Measurements from ENCODE around the gene TMEM178A. TPM values are rescaled to one million over a fixed set of nuclear protein-coding genes. Genes with fewer than 3 reads are reported as not detected.
"Not testable (repeated sequence)": the region's sequence is repeated elsewhere in the genome, so short reads cannot be mapped to it uniquely, and the experiment has no call there.

Gene TMEM178A
- total and polyA plus RNA-seq, 4 donors = 1.4 to 4.8 (median 3.2) TPM

DNA sequence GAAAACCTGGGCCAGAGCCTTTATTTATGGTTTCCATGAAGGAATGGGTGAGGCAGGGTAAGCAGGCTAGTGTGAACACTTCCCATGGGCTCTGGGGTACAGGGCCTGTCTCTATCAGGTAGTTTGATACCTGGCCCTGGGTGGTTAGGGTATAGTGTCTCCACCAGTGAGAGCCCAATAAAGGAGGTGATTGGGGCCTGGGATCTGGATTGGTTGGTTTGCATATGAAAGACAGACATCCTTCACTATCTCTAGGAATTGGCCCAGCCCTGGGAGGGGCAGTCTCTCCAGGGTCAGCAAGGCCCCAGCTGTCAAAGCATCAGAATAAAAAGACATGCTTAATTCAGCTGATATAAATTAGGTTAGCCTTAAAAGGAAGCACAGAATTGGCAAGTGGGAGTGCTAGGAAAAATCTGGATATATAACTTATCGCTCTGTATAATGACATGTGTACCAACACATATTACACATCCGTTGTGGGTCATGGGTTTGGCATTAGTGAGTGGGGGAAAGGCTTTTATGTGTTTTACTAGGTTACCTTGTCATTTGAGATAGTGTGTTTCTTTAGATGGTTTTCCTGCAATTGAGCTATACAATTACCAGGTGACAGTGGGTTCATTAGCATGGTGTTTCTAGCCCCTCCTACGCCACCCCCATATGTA, 18.5 kb upstream of the TMEM178A start:
- H3K36me3 ChIP-seq (ENCODE audit: control insufficient read depth in 4 of 4, insufficient read depth in 4 of 4, low read length in 4 of 4) = no peaks in the 10 kb centered on the region
- no peak overlapping the region for H3K4me3 ChIP-seq
- H3K9me3 ChIP-seq (ENCODE audit: control insufficient read depth in 4 of 4, insufficient read depth in 3 of 4, low read length in 3 of 4) = no peaks in the 10 kb centered on the region
- WGBS, 2 donors = 96 to 97% methylated on average over 3 of the region's 3 CpGs
- ATAC-seq (ENCODE audit: insufficient read depth, low FRiP score) (no peak), DNase-seq (no peak)
- H3K4me1 ChIP-seq (ENCODE audit: control insufficient read depth in 5 of 5, insufficient read depth in 5 of 5, low read length in 5 of 5) = peaks cover 0 to 3% (median 0%) of the 10 kb centered on the region in 5 donors
- no peak overlapping the region for H3K27ac ChIP-seq (ENCODE audit: low read depth in 1 of 2, low read length in 1 of 2)
- H3K27me3 ChIP-seq (ENCODE audit: control insufficient read depth in 3 of 3, insufficient read depth in 3 of 3, low read length in 2 of 3) = no peaks in the 10 kb centered on the region
- no peak overlapping the region for H3K9ac ChIP-seq (ENCODE audit: insufficient read depth in 1 of 2, low read length in 2 of 2)
- TF ChIP-seq CTCF (IDR thresholded peaks at IDR 0.05; ENCODE audit: control extremely low read depth, extremely low read depth) = no peak

GRCh38 chr2:39648580-39648979, 17.1 kb upstream of the TMEM178A start:
- TF ChIP-seq CTCF (IDR thresholded peaks at IDR 0.05; ENCODE audit: control extremely low read depth, extremely low read depth) = no peak
- Histone ChIP-seq H3K27me3 (ENCODE audit: control insufficient read depth in 3 of 3, insufficient read depth in 3 of 3, low read length in 2 of 3) (no peaks in the 10 kb centered on the region), H3K27ac (ENCODE audit: low read depth in 1 of 2, low read length in 1 of 2) (no peak overlapping the region), H3K36me3 (ENCODE audit: control insufficient read depth in 4 of 4, insufficient read depth in 4 of 4, low read length in 4 of 4) (no peaks in the 10 kb centered on the region), H3K9ac (ENCODE audit: insufficient read depth in 1 of 2, low read length in 2 of 2) (no peak overlapping the region), H3K4me3 (no peak overlapping the region), H3K4me1 (ENCODE audit: control insufficient read depth in 5 of 5, insufficient read depth in 5 of 5, low read length in 5 of 5) (peaks cover 0 to 2% (median 0%) of the 10 kb centered on the region in 5 donors), H3K9me3 (ENCODE audit: control insufficient read depth in 4 of 4, insufficient read depth in 3 of 4, low read length in 3 of 4) (no peaks in the 10 kb centered on the region)
- DNase-seq (no peak), ATAC-seq (ENCODE audit: insufficient read depth, low FRiP score) (no peak)

- Histone ChIP-seq H3K9ac (ENCODE audit: insufficient read depth in 1 of 2, low read length in 2 of 2) (no peak overlapping the region), H3K27me3 (ENCODE audit: control insufficient read depth in 3 of 3, insufficient read depth in 3 of 3, low read length in 2 of 3) (no peaks in the 10 kb centered on the region), H3K27ac (ENCODE audit: low read depth in 1 of 2, low read length in 1 of 2) (no peak overlapping the region), H3K9me3 (ENCODE audit: control insufficient read depth in 4 of 4, insufficient read depth in 3 of 4, low read length in 3 of 4) (no peaks in the 10 kb centered on the region), H3K4me1 (ENCODE audit: control insufficient read depth in 5 of 5, insufficient read depth in 5 of 5, low read length in 5 of 5) (peaks cover 0 to 2% (median 0%) of the 10 kb centered on the region in 5 donors), H3K4me3 (no peak overlapping the region), H3K36me3 (ENCODE audit: control insufficient read depth in 4 of 4, insufficient read depth in 4 of 4, low read length in 4 of 4) (no peaks in the 10 kb centered on the region)
- ATAC-seq (ENCODE audit: insufficient read depth, low FRiP score) (no peak), DNase-seq (no peak)
- 90 to 91% methylated on average over 2 of the region's 2 CpGs for WGBS, 2 donors
- TF ChIP-seq CTCF (IDR thresholded peaks at IDR 0.05; ENCODE audit: control extremely low read depth, extremely low read depth) = no peak
Observed at GRCh38 chr2:39649511-39649910, 16.2 kb upstream of the TMEM178A start.

GRCh38 chr2:39650468-39650867, 15.2 kb upstream of the TMEM178A start:
- H3K4me1 ChIP-seq (ENCODE audit: control insufficient read depth in 5 of 5, insufficient read depth in 5 of 5, low read length in 5 of 5) = peaks cover 0 to 2% (median 0%) of the 10 kb centered on the region in 5 donors
- 97% methylated on average over 3 of the region's 3 CpGs for WGBS, 2 donors
- DNase-seq (no peak), ATAC-seq (ENCODE audit: insufficient read depth, low FRiP score) (no peak)
- no peak overlapping the region for H3K27ac ChIP-seq (ENCODE audit: low read depth in 1 of 2, low read length in 1 of 2)
- H3K27me3 ChIP-seq (ENCODE audit: control insufficient read depth in 3 of 3, insufficient read depth in 3 of 3, low read length in 2 of 3) = no peaks in the 10 kb centered on the region
- no peaks in the 10 kb centered on the region for H3K9me3 ChIP-seq (ENCODE audit: control insufficient read depth in 4 of 4, insufficient read depth in 3 of 4, low read length in 3 of 4)
- H3K4me3 ChIP-seq = no peak overlapping the region
- H3K36me3 ChIP-seq (ENCODE audit: control insufficient read depth in 4 of 4, insufficient read depth in 4 of 4, low read length in 4 of 4) = no peaks in the 10 kb centered on the region
- TF ChIP-seq CTCF (IDR thresholded peaks at IDR 0.05; ENCODE audit: control extremely low read depth, extremely low read depth) = no peak
- H3K9ac ChIP-seq (ENCODE audit: insufficient read depth in 1 of 2, low read length in 2 of 2) = no peak overlapping the region

GRCh38 chr2:39656215-39656614, 9.5 kb upstream of the TMEM178A start:
- ATAC-seq (ENCODE audit: insufficient read depth, low FRiP score); H3K27ac ChIP-seq (ENCODE audit: low read depth in 1 of 2, low read length in 1 of 2); H3K4me3 ChIP-seq; DNase-seq; H3K9ac ChIP-seq (ENCODE audit: insufficient read depth in 1 of 2, low read length in 2 of 2); H3K9me3 ChIP-seq (ENCODE audit: control insufficient read depth in 4 of 4, insufficient read depth in 3 of 4, low read length in 3 of 4); H3K4me1 ChIP-seq (ENCODE audit: control insufficient read depth in 5 of 5, insufficient read depth in 5 of 5, low read length in 5 of 5); H3K27me3 ChIP-seq (ENCODE audit: control insufficient read depth in 3 of 3, insufficient read depth in 3 of 3, low read length in 2 of 3); H3K36me3 ChIP-seq (ENCODE audit: control insufficient read depth in 4 of 4, insufficient read depth in 4 of 4, low read length in 4 of 4): not testable (repeated sequence)
- WGBS, 2 donors = 92 to 96% methylated on average over 2 of the region's 2 CpGs
